ENCODE measurements around the gene RAPGEF1.

The RAPGEF1 gene

GRCh38 chr9:131630205-131630831 lies 109.6 kb downstream of the RAPGEF1 start:
- DNase-seq (ENCODE audit: insufficient read length, low spot score): no peak
- peak; percentile 80 for FAIRE-seq

GRCh38 chr9:131629825-131630204 lies 110.1 kb downstream of the RAPGEF1 start:
- FAIRE-seq (no peak), DNase-seq (ENCODE audit: insufficient read length, low spot score) (no peak)

- DNase-seq (ENCODE audit: insufficient read length, low spot score) (no peak), FAIRE-seq (no peak)
These were observed 110.7 kb downstream of the RAPGEF1 start for GRCh38 chr9:131629226-131629500.

GRCh38 chr9:131628459-131629225 lies 111.2 kb downstream of the RAPGEF1 start:
- no peak for DNase-seq (ENCODE audit: insufficient read length, low spot score)
- FAIRE-seq: no peak

GRCh38 chr9:131627648-131628458 lies 112.0 kb downstream of the RAPGEF1 start:
- FAIRE-seq: peak; percentile 86
- no peak for DNase-seq (ENCODE audit: insufficient read length, low spot score)

GRCh38 chr9:131627326-131627647 lies 112.6 kb downstream of the RAPGEF1 start:
- no peak for FAIRE-seq
- DNase-seq (ENCODE audit: insufficient read length, low spot score): no peak

GRCh38 chr9:131625790-131626670 lies 113.8 kb downstream of the RAPGEF1 start:
- no peak for DNase-seq (ENCODE audit: insufficient read length, low spot score)

GRCh38 chr9:131625508-131625787 lies 114.4 kb downstream of the RAPGEF1 start:
- DNase-seq (ENCODE audit: insufficient read length, low spot score) (no peak), FAIRE-seq (no peak)

More at GRCh38 chr9:131625790-131626670, 113.8 kb downstream of the RAPGEF1 start:
- FAIRE-seq: no peak

- no peak for FAIRE-seq
These were observed 115.0 kb downstream of the RAPGEF1 start for GRCh38 chr9:131624636-131625507.

GRCh38 chr9:131623655-131624330 lies 116.1 kb downstream of the RAPGEF1 start:
- DNase-seq (ENCODE audit: insufficient read length, low spot score) (no peak), FAIRE-seq (no peak)

More at GRCh38 chr9:131624636-131625507, 115.0 kb downstream of the RAPGEF1 start:
- no peak for DNase-seq (ENCODE audit: insufficient read length, low spot score)

- DNase-seq (ENCODE audit: insufficient read length, low spot score) (no peak), FAIRE-seq (no peak)
These were observed 117.4 kb downstream of the RAPGEF1 start for GRCh38 chr9:131622523-131622922.

GRCh38 chr9:131621551-131622358 lies 118.1 kb downstream of the RAPGEF1 start:
- DNase-seq (ENCODE audit: insufficient read length, low spot score) (no peak), FAIRE-seq (peak; percentile 48)

- FAIRE-seq: no peak
These were observed 118.9 kb downstream of the RAPGEF1 start for GRCh38 chr9:131620764-131621520.

GRCh38 chr9:131619680-131620079 lies 120.2 kb downstream of the RAPGEF1 start:
- DNase-seq (ENCODE audit: insufficient read length, low spot score) (no peak), FAIRE-seq (no peak)

More at GRCh38 chr9:131620764-131621520, 118.9 kb downstream of the RAPGEF1 start:
- DNase-seq (ENCODE audit: insufficient read length, low spot score): no peak

- FAIRE-seq: no peak
- no peak for DNase-seq (ENCODE audit: insufficient read length, low spot score)
These were observed 121.1 kb downstream of the RAPGEF1 start for GRCh38 chr9:131618785-131619184.

GRCh38 chr9:131618071-131618479 lies 121.8 kb downstream of the RAPGEF1 start:
- DNase-seq (ENCODE audit: insufficient read length, low spot score) (no peak), FAIRE-seq (no peak)

- FAIRE-seq: no peak
These were observed 122.3 kb downstream of the RAPGEF1 start for GRCh38 chr9:131617611-131618010.

More at GRCh38 chr9:131617611-131618010, 122.3 kb downstream of the RAPGEF1 start:
- no peak for DNase-seq (ENCODE audit: insufficient read length, low spot score)

Measured in GM19239 (cell line).